ENCODE data around the gene ACTN4.
"Not testable (repeated sequence)": the region's sequence is repeated elsewhere in the genome, so short reads cannot be mapped to it uniquely, and the experiment has no call there.

ACTN4 gene

GRCh38 chr19:38771569-38771968 is 124.1 kb downstream of the ACTN4 start:
- H3K4me3 ChIP-seq (ENCODE audit: low read depth, low read length); DNase-seq: not testable (repeated sequence)

GRCh38 chr19:38773469-38774177 is 126.2 kb downstream of the ACTN4 start, which contains the start of gene LGALS7:
TSS of gene LGALS7 (minus strand) at chr19:38773517. CDS start at chr19:38773492, 25 bp downstream.
- TF ChIP-seq CTCF (IDR thresholded peaks at IDR 0.05; ENCODE audit: low read depth, low read length), result no peak
- H3K36me3 ChIP-seq, result no peaks in the 10 kb centered on the region
- no peaks in the 10 kb centered on the region for H3K27me3 ChIP-seq
- H3K9me3 ChIP-seq, result no peaks in the 10 kb centered on the region
- H3K4me3 ChIP-seq (ENCODE audit: low read depth, low read length), result no peak within 1 kb of the TSS
- no peak for DNase-seq
- no peaks in the 10 kb centered on the region for H3K4me1 ChIP-seq

More at GRCh38 chr19:38771569-38771968, 124.1 kb downstream of the ACTN4 start:
- H3K27me3 ChIP-seq, H3K4me1 ChIP-seq, H3K36me3 ChIP-seq, H3K9me3 ChIP-seq: not testable (repeated sequence)

GRCh38 chr19:38774181-38774950 is 126.9 kb downstream of the ACTN4 start:
- H3K27me3 ChIP-seq, result no peaks in the 10 kb centered on the region
- no peaks in the 10 kb centered on the region for H3K9me3 ChIP-seq
- no peak for DNase-seq
- no peaks in the 10 kb centered on the region for H3K4me1 ChIP-seq
- TF ChIP-seq CTCF (IDR thresholded peaks at IDR 0.05; ENCODE audit: low read depth, low read length), result no peak
- H3K4me3 ChIP-seq (ENCODE audit: low read depth, low read length), result no peak overlapping the region
- H3K36me3 ChIP-seq, result no peaks in the 10 kb centered on the region

DNA sequence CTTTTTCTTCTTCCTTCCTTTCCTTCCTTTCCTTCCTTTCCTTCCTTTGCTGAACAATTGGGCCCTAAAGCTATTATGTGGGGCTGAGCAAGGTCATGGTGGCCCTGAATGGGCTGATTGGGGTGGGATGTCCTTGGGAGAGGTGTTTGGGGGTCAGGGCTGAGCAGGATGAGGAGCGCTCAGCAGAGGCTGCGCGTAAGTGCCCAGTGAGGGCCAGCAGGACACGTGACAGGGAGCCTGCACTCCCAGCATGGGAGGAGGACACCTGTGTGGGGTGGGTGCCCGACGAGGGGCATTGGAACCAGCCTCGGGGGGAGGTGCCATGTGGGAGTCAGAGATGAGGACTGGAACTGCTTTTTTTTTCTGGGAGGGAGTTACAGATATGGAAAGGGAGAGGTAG is 131.3 kb downstream of the ACTN4 start:
- DNase-seq, result no peak
- Histone ChIP-seq H3K4me1 (no peaks in the 10 kb centered on the region), H3K4me3 (ENCODE audit: low read depth, low read length) (no peak overlapping the region), H3K27me3 (peaks cover 15% of the 10 kb centered on the region), H3K9me3 (no peaks in the 10 kb centered on the region), H3K36me3 (no peaks in the 10 kb centered on the region)
- TF ChIP-seq CTCF (IDR thresholded peaks at IDR 0.05; ENCODE audit: low read depth, low read length), result no peak

DNA sequence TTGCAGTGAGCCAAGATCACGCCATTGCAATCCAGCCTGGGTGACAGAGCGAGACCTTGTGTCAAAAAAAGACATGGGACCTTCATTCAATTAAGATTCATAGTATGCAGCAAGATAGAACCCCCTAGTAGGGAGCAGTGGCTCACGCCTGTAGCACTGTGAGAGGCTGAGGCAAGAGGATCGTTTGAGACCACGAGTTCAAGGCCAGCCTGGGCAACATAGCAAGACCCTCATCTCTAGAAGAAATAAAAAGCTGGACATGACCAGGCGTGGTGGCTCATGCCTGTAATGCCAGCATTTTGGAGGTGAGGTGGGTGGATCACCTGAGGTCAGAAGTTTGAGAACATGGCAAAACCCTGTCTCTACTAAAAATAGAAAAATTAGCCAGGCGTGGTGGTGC is 133.0 kb downstream of the ACTN4 start:
- H3K4me1 ChIP-seq, result no peaks in the 10 kb centered on the region
- no peak for TF ChIP-seq CTCF (IDR thresholded peaks at IDR 0.05; ENCODE audit: low read depth, low read length)
- no peaks in the 10 kb centered on the region for H3K9me3 ChIP-seq
- H3K27me3 ChIP-seq, result peaks cover 15% of the 10 kb centered on the region
- no peak overlapping the region for H3K4me3 ChIP-seq (ENCODE audit: low read depth, low read length)
- DNase-seq, result no peak
- H3K36me3 ChIP-seq, result no peaks in the 10 kb centered on the region

- DNase-seq, result no peak
- peaks cover 15% of the 10 kb centered on the region for H3K27me3 ChIP-seq
Observed at GRCh38 chr19:38781058-38781457, 133.6 kb downstream of the ACTN4 start.

More at GRCh38 chr19:38781058-38781457, 133.6 kb downstream of the ACTN4 start:
- H3K4me3 ChIP-seq (ENCODE audit: low read depth, low read length), result no peak overlapping the region
- no peaks in the 10 kb centered on the region for H3K9me3 ChIP-seq
- no peaks in the 10 kb centered on the region for H3K4me1 ChIP-seq
- H3K36me3 ChIP-seq, result no peaks in the 10 kb centered on the region
- no peak for TF ChIP-seq CTCF (IDR thresholded peaks at IDR 0.05; ENCODE audit: low read depth, low read length)

Data from BE2C (cell line).